Renal cortical epithelial cell (primary cell): Measurements from ENCODE around the gene ABCC1. TPM values are rescaled to one million over a fixed set of nuclear protein-coding genes. Genes with fewer than 3 reads are reported as not detected.
"Not testable (repeated sequence)": the region's sequence is repeated elsewhere in the genome, so short reads cannot be mapped to it uniquely, and the experiment has no call there.

Experiments
- DNase-seq: peaks from one replicate; pipeline ENCODE4 v3.0.0-alpha.2; 2011; ENCODE audit warnings: low read depth
- total RNA-seq: library from RNA; depleted of rRNA; stranded (reverse); fragments of >200 nt; gene quantifications from 2 replicates; pipeline ENCODE4 v1.2.3, GENCODE V29; 2014

The ABCC1 gene
- total RNA-seq, 1 donor from 2014 or later: 96.8 TPM

GRCh38 chr16:15946257-15947044 lies 3.0 kb upstream of the ABCC1 start:
- peak; percentile 91 for DNase-seq

- DNase-seq: no peak
Measured at GRCh38 chr16:15947983-15948509, 1.4 kb upstream of the ABCC1 start.

GRCh38 chr16:15948532-15949209 lies 745 bp upstream of the ABCC1 start:
- no peak for DNase-seq

- peak; percentile 47 for DNase-seq
Measured at GRCh38 chr16:15950161-15950854, 892 bp downstream of the ABCC1 start.

GRCh38 chr16:15950869-15951268 lies 1.5 kb downstream of the ABCC1 start:
- no peak for DNase-seq

GRCh38 chr16:15951852-15952251 lies 2.4 kb downstream of the ABCC1 start:
- DNase-seq: no peak

GRCh38 chr16:15952265-15952711 lies 2.9 kb downstream of the ABCC1 start:
- DNase-seq: no peak

GRCh38 chr16:15953477-15953876 lies 4.1 kb downstream of the ABCC1 start:
- DNase-seq: no peak

- no peak for DNase-seq
Measured at GRCh38 chr16:15953929-15954813, 4.8 kb downstream of the ABCC1 start.

- DNase-seq: no peak
Measured at GRCh38 chr16:15954814-15955151, 5.4 kb downstream of the ABCC1 start.

- DNase-seq: no peak
Measured at GRCh38 chr16:15955425-15955824, 6.0 kb downstream of the ABCC1 start.

- not testable (repeated sequence) for DNase-seq
Measured at GRCh38 chr16:15956106-15956505, 6.7 kb downstream of the ABCC1 start.

- DNase-seq: peak; percentile 79
Measured at GRCh38 chr16:15958703-15959348, 9.4 kb downstream of the ABCC1 start.

- no peak for DNase-seq
Measured at GRCh38 chr16:15960124-15960971, 10.9 kb downstream of the ABCC1 start.

GRCh38 chr16:15961060-15961511 lies 11.7 kb downstream of the ABCC1 start:
- no peak for DNase-seq

- DNase-seq: no peak
Measured at GRCh38 chr16:15961571-15962090, 12.2 kb downstream of the ABCC1 start.

- no peak for DNase-seq
Measured at GRCh38 chr16:15963307-15963910, 14.0 kb downstream of the ABCC1 start.

- no peak for DNase-seq
Measured at GRCh38 chr16:15966420-15966819, 17.0 kb downstream of the ABCC1 start.
